AG09309 (cell line): ENCODE results near the gene ATF7IP.

Experiments used
- DNase-seq: peaks from one replicate; pipeline ENCODE4 v3.0.0-alpha.2; 2010; ENCODE audit warnings: low read depth
- H3K4me3 ChIP-seq: 2 replicates; pipeline ENCODE4 v1.5.1; 2011; ENCODE audit warnings: mild to moderate bottlenecking, low read depth, low read length, moderate library complexity; ENCODE audit not compliant: control insufficient read depth
- TF ChIP-seq, protein P1 (sequence below): IDR thresholded peaks from 2 replicates; pipeline ENCODE4 v1.5.1; 2011; ENCODE audit warnings: mild to moderate bottlenecking, low read depth, low read length, inconsistent platforms; ENCODE audit not compliant: insufficient read depth, control insufficient read depth; ENCODE audit errors: missing control alignments

Gene ATF7IP

DNA sequence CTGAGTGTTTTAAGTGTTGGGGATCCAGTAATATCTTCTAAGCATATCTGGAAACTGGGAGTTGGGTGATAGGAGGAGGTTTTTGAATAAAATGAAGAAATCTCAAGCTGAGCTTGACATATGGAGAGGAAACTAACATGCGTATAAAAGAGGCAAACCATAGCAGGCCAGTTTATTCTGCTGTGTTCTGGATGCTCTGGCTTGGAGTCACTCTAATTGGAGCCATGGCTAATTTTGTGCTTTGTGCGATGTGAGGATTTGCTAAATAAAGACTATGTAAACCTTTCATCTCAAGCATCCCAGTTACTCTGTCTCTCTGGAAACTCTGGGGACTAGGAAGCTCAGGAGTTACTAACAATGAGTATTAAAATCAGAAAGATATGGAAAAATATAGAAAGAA, 66.5 kb downstream of the ATF7IP start:
- no peak for DNase-seq
- TF ChIP-seq, protein P1, sequence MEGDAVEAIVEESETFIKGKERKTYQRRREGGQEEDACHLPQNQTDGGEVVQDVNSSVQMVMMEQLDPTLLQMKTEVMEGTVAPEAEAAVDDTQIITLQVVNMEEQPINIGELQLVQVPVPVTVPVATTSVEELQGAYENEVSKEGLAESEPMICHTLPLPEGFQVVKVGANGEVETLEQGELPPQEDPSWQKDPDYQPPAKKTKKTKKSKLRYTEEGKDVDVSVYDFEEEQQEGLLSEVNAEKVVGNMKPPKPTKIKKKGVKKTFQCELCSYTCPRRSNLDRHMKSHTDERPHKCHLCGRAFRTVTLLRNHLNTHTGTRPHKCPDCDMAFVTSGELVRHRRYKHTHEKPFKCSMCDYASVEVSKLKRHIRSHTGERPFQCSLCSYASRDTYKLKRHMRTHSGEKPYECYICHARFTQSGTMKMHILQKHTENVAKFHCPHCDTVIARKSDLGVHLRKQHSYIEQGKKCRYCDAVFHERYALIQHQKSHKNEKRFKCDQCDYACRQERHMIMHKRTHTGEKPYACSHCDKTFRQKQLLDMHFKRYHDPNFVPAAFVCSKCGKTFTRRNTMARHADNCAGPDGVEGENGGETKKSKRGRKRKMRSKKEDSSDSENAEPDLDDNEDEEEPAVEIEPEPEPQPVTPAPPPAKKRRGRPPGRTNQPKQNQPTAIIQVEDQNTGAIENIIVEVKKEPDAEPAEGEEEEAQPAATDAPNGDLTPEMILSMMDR, result no peak
- no peak overlapping the region for H3K4me3 ChIP-seq

DNA sequence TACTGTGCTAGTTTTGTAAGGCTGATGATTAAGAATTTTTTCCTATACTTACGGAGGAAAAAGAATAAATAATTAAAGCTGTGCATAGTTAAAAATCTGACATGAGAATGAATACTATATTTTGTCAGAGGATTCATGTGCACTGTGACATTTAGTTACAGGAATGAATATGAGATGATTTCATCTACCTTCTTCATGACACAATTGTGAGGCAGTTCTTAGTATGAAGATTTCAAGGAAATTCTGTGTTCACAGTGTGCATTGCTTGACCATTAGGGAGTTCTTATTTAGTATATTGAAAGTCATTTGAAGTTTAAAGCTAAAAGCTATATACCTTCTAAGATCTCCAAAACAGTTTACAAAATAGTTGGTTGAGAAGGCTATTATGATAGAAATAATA, 70.1 kb downstream of the ATF7IP start:
- TF ChIP-seq, protein P1, result no peak
- no peak for DNase-seq
- H3K4me3 ChIP-seq, result no peak overlapping the region

DNA sequence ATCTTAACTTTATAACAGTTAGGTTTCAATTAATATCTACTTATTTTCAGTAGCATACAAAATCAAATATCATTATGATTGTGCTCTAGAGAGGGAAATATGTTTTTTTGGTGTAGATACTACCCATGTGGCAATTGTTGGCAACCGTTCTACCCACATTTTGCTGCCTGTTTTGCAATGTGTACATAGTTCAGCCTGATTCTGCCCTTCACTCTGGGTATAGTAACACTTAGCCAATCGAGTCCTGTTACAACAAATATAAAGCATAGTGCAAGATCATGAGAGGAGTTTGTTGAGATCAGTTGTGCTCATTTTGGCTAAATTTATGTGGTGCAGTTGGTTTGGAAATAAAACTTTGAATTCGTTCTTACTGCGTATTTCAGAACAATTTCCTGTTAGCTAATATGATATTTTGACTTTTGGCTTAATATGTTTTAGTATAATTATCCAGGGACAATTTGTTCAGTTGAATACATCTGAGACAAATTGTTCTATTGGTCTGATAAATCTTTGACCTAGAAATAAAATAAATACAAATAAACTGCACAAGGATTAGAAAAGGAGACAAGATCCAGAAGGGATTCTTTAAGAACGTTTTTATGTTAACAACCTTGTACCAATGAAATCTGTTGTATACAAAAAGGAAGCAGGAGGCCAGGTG, 76.9 kb downstream of the ATF7IP start:
- TF ChIP-seq, protein P1, result no peak
- no peak overlapping the region for H3K4me3 ChIP-seq
- DNase-seq, result no peak

DNA sequence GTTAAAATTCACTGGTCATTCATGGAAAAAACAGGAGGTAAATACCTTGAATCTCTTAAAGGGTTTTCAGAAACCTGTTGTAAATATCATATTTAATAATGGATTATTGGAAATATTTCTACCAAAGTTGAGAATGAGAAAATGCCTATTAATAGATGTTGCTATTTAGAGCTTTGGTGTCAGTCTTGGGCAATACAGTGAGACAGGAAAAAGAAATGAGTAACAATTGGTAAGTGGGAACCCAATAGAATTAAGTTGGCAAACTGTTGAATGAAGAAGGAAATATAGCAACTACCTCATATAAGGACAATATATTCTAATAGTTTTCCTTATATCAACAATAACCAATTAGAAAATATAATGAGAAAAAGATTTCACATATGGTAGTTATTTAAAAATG, 78.0 kb downstream of the ATF7IP start:
- no peak for DNase-seq

DNA sequence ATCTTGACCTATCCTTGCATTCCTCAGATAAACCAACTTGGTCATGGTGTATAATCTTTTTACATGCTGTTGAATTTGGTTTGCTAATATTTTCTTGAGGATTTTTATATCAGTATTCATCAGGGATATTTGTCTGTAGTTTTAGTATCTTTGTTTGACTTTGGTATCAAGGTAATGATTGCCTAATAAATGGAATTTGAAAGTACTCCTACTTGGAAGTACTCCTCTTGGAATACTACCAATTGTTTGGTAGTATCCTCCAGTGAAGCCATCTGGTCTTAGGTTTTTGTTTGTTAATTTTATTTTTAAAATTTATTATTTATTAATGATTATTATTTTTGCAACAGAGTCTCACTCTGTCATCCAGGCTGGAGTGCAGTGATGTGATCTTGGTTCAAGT, 85.0 kb downstream of the ATF7IP start:
- no peak for DNase-seq
- TF ChIP-seq, protein P1, result no peak
- H3K4me3 ChIP-seq, result no peak overlapping the region

More for the DNA sequence above, 78.0 kb downstream of the ATF7IP start:
- TF ChIP-seq, protein P1, result no peak
- H3K4me3 ChIP-seq, result no peak overlapping the region

DNA sequence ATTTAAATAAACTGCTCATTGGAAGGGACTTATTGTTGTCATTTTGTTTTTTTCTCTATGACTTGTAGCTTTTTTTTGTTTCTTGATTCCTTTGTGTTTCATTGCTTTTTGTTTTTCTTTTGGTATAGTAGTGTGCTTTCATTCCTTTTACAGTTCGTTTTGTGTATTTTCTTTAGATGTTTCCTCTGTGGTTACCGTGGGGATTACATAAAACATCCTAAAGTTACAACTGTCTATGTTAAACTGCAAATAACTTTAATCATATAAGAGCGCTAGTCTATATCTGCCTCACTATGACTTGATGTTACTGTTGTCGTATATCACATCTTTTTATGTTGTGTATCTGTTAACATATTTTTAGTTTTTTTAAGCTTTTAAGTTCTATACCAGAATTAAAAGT, 86.9 kb downstream of the ATF7IP start:
- no peak for DNase-seq
- no peak overlapping the region for H3K4me3 ChIP-seq
- TF ChIP-seq, protein P1, result no peak
